ENCODE measurements around the gene MYO1B.

MYO1B gene

GRCh38 chr2:191257934-191258333, 12.7 kb downstream of the MYO1B start:
- in situ Hi-C loops (cut with MboI; ENCODE audit: low sequenced_read_pairs) = no loop called here

GRCh38 chr2:191258996-191259395, 13.8 kb downstream of the MYO1B start:
- in situ Hi-C loops (cut with MboI; ENCODE audit: low sequenced_read_pairs) = no loop called here

GRCh38 chr2:191262436-191262835, 17.2 kb downstream of the MYO1B start:
- in situ Hi-C loops (cut with MboI; ENCODE audit: low sequenced_read_pairs) = no loop called here

- in situ Hi-C loops (cut with MboI; ENCODE audit: low sequenced_read_pairs) = no loop called here
Measured at GRCh38 chr2:191263050-191263449, 17.8 kb downstream of the MYO1B start.

- in situ Hi-C loops (cut with MboI; ENCODE audit: low sequenced_read_pairs) = no loop called here
Measured at GRCh38 chr2:191264647-191265081, 19.5 kb downstream of the MYO1B start.

- in situ Hi-C loops (cut with MboI; ENCODE audit: low sequenced_read_pairs) = no loop called here
Measured at GRCh38 chr2:191265311-191266170, 20.3 kb downstream of the MYO1B start.

- in situ Hi-C loops (cut with MboI; ENCODE audit: low sequenced_read_pairs) = no loop called here
Measured at GRCh38 chr2:191266201-191266600, 21.0 kb downstream of the MYO1B start.

GRCh38 chr2:191268596-191268995, 23.4 kb downstream of the MYO1B start:
- in situ Hi-C loops (cut with MboI; ENCODE audit: low sequenced_read_pairs) = no loop called here

- in situ Hi-C loops (cut with MboI; ENCODE audit: low sequenced_read_pairs) = no loop called here
Measured at GRCh38 chr2:191270306-191271161, 25.3 kb downstream of the MYO1B start.

- in situ Hi-C loops (cut with MboI; ENCODE audit: low sequenced_read_pairs) = no loop called here
Measured at GRCh38 chr2:191272064-191272463, 26.9 kb downstream of the MYO1B start.

GRCh38 chr2:191274413-191274815, 29.2 kb downstream of the MYO1B start:
- in situ Hi-C loops (cut with MboI; ENCODE audit: low sequenced_read_pairs) = no loop called here

- in situ Hi-C loops (cut with MboI; ENCODE audit: low sequenced_read_pairs) = no loop called here
Measured at GRCh38 chr2:191276792-191277465, 31.7 kb downstream of the MYO1B start.

GRCh38 chr2:191280290-191280689, 35.1 kb downstream of the MYO1B start:
- in situ Hi-C loops (cut with MboI; ENCODE audit: low sequenced_read_pairs) = no loop called here

GRCh38 chr2:191280834-191281756, 35.9 kb downstream of the MYO1B start:
- in situ Hi-C loops (cut with MboI; ENCODE audit: low sequenced_read_pairs) = no loop called here

- in situ Hi-C loops (cut with MboI; ENCODE audit: low sequenced_read_pairs) = no loop called here
Measured at GRCh38 chr2:191285252-191285651, 40.0 kb downstream of the MYO1B start.

- in situ Hi-C loops (cut with MboI; ENCODE audit: low sequenced_read_pairs) = no loop called here
Measured at GRCh38 chr2:191287820-191288219, 42.6 kb downstream of the MYO1B start.

- in situ Hi-C loops (cut with MboI; ENCODE audit: low sequenced_read_pairs) = no loop called here
Measured at GRCh38 chr2:191289049-191289448, 43.8 kb downstream of the MYO1B start.

- in situ Hi-C loops (cut with MboI; ENCODE audit: low sequenced_read_pairs) = no loop called here
Measured at GRCh38 chr2:191291471-191291870, 46.3 kb downstream of the MYO1B start.

GRCh38 chr2:191292869-191293268, 47.7 kb downstream of the MYO1B start:
- in situ Hi-C loops (cut with MboI; ENCODE audit: low sequenced_read_pairs) = no loop called here

- in situ Hi-C loops (cut with MboI; ENCODE audit: low sequenced_read_pairs) = no loop called here
Measured at GRCh38 chr2:191295088-191295487, 49.9 kb downstream of the MYO1B start.
